HL-60 (cell line): ENCODE data around the gene LIN54.

Source experiments
- CTCF ChIP-seq: IDR thresholded peaks from one replicate; pipeline ENCODE4 v1.5.1; 2011; ENCODE audit warnings: low read length, control low read depth, inconsistent platforms; ENCODE audit not compliant: insufficient read depth
- GABPA ChIP-seq: IDR thresholded peaks from 2 replicates; pipeline ENCODE4 v1.6.1; 2012; ENCODE audit warnings: low read depth

- TF ChIP-seq CTCF (no peak), GABPA (no peak)
These were observed 109.4 kb downstream of the LIN54 start for GRCh38 chr4:82901183-82901718.
